T-helper 2 cell (primary cell): ENCODE measurements around the gene EEFSEC.
A peak's percentile ranks its signal among the peaks of the same experiment; 100 is the strongest.

ENCODE experiments used
- DNase-seq, 5 experiments: peaks; one replicate each; pipeline versions ENCODE4 v3.0.0 to v3.0.0-alpha.2; 2012 to 2022
- total RNA-seq, 2 donors: gene quantifications; one replicate each; lab custom pipeline; 2026; lab: John Stamatoyannopoulos, UW

The EEFSEC gene, protein sequence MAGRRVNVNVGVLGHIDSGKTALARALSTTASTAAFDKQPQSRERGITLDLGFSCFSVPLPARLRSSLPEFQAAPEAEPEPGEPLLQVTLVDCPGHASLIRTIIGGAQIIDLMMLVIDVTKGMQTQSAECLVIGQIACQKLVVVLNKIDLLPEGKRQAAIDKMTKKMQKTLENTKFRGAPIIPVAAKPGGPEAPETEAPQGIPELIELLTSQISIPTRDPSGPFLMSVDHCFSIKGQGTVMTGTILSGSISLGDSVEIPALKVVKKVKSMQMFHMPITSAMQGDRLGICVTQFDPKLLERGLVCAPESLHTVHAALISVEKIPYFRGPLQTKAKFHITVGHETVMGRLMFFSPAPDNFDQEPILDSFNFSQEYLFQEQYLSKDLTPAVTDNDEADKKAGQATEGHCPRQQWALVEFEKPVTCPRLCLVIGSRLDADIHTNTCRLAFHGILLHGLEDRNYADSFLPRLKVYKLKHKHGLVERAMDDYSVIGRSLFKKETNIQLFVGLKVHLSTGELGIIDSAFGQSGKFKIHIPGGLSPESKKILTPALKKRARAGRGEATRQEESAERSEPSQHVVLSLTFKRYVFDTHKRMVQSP
- 12.8 to 13.7 reads per million in 2 donors for total RNA-seq

DNA sequence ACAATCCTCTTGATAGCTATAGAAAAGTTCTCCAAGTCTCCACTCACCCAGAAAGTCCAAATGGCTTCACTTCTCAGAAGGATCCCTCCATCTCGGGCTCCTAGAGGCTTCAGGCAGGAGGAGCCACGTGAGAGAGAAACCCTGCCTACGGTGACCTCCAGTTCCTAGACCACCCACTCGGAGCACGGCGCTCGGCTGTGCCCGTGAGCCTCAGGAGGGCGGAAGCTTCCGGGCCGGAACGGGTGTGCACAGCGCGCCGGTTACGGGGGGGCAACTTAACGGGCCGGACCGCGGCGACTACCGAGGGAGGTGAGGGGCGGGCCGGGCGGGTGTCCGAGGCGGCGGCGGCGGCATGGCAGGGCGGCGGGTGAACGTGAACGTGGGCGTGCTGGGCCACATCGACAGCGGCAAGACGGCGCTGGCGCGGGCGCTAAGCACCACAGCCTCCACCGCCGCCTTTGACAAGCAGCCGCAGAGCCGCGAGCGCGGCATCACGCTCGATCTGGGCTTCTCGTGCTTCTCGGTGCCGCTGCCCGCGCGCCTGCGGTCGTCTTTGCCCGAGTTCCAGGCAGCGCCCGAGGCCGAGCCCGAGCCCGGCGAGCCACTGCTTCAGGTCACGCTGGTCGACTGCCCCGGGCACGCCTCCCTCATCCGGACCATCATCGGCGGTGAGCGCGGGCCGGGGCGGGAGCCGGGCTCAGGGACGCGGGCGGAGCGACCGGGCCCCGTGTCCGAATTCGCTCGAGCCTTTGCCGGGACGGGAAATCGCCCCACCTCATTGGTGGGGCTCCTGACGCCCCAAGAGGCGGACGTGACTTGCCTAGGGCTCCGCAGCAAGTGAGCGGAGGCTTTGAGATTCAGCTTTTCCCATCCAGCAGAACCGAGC, at the start of gene EEFSEC:
Gene EEFSEC, plus strand, starts transcription at position 326 of the 886 bp plus-strand sequence. Its CDS starts 27 bp downstream, at position 353.
- DNase-seq: peak; percentile 59 to 88 (median 76)

- DNase-seq: no peak
These were observed 45.4 kb upstream of the EEFSEC start for GRCh38 chr3:128107834-128108233.

DNA sequence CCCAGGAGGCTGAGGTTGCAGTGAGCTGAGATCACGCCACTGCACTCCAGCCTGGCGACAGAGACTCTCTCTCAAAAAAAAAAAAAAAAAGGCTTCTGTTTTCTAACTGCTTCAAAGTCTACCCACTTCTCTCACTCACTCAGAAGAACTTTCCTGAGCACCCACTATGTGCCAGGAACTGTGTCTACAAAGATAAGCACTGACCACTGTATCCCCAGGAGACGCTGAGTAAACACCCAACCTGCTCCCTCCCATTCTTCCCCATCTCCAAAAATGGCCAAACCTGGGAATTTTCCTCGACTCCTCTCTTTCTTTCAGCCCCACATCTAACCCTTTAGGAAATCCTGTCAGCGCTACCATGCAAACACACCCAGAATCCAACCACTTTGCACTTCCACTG, 42.1 kb upstream of the EEFSEC start:
- DNase-seq: no peak

GRCh38 chr3:128112357-128112968, 40.8 kb upstream of the EEFSEC start:
- DNase-seq: peak in 4 of 5 experiments; percentile 9 to 96 (median 40)

- peak in 1 of 5 experiments; percentile 84 for DNase-seq
These were observed 39.2 kb upstream of the EEFSEC start for GRCh38 chr3:128113817-128114794.

DNA sequence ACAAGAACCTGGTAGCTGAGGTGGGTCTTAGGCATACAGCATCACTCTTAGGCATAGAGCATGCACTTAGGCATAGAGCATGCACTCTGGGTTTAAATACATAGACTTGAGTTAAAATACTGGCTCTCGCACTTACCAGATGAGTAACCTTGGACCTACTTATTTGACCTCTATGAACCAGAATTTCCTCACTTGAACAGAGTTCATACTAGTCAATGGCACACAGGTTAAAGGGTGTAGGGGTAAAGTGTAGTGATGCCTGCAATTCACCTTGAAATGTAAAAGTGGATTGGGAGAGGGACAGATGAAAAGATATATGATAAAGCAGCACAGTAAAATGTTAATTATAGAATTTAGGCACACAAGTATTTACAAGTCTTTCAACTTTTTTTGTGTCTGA, 31.3 kb upstream of the EEFSEC start:
- no peak for DNase-seq

GRCh38 chr3:128123156-128123537, 30.1 kb upstream of the EEFSEC start:
- no peak for DNase-seq

- peak; percentile 87 to 100 (median 95) for DNase-seq
These were observed 29.5 kb upstream of the EEFSEC start, which contains the start of gene RUVBL1 for GRCh38 chr3:128123538-128124368. RUVBL1 (minus strand) TSS chr3:128123812; CDS start chr3:128123724, 88 bp downstream.

GRCh38 chr3:128127236-128127635, 26.0 kb upstream of the EEFSEC start:
- DNase-seq: no peak

DNA sequence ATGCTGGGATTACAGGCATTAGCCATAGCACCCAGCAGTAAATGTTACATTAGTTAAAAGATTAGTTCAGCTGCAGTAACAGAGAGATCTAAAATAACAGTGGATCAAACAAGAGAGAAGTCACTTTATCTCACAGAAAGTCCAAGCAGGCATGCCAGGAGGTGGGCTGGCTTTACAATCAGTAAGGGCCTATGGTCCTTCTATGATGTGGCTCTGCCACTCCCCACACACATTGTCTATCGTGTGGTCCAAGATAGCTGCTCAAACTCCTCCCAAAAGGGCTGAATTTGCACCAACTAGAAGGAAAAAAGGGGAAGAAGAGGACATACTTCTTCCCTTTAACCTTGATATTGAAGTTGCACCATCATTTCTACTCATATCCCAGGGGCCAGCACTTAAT, 25.0 kb upstream of the EEFSEC start:
- no peak for DNase-seq

DNA sequence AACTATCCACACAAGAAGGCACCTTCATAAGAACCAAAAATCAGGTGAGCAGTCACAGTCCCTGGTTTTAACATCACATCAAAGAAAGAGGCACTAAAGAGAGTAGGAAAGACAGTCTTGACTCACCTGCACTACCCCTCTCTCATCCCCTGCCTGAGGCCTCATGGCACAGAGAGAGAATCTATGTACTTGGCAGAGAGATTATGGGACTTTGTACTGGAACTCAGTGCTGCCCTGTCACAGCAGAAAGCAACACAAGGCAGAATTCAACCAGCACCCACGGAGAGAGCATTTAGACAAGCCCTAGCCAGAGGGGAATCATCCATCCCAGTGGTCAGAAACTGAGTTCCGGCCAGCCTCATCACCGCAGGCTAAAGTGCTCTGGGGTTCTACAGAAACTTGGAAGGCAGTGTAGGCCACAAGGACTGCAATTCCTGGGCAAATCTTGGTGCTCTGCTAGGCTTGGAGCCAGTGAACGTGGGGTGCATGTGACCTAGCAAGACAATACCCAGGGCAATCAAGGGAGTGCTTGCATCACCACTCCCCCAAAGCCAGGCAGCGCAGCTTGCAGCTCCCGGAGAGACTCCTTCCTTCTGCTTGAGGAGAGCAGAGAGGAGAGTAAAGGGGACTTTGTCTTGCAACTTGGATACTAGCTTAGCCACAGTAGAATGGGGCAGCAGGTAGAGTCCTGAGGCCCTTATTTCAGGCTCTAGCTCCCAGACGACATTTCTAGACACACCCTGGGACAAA, 21.2 kb upstream of the EEFSEC start:
- no peak for DNase-seq

DNA sequence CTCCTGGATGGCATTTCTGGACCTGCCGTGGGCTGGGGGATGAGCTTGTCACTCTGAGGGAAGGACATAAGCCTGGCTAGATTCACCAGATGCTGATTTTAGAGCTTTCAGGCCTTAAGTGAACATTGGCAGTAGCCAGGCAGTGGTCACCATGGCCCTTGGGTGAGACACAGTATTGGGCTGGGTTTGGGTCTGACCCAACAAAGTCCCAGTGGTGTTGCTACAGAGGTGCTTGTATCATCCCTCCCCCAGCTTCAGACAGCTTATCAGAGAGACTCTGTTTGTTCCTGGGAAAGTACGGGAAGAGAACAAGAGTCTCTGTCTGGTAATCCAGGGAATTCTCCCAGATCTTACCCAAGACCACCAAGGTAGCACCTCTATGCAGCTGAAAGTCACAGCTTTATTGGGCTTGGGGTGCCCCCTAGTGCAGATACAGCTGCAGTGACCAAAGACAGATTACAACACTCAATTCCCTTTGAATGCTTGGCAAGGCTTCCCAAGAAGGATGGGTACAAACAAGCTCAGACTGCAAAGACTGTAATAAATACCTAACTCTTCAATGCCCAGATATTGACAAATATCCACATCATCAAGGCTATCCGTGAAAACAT, 19.9 kb upstream of the EEFSEC start:
- DNase-seq: peak in 3 of 5 experiments; percentile 28 to 47 (median 35)

DNA sequence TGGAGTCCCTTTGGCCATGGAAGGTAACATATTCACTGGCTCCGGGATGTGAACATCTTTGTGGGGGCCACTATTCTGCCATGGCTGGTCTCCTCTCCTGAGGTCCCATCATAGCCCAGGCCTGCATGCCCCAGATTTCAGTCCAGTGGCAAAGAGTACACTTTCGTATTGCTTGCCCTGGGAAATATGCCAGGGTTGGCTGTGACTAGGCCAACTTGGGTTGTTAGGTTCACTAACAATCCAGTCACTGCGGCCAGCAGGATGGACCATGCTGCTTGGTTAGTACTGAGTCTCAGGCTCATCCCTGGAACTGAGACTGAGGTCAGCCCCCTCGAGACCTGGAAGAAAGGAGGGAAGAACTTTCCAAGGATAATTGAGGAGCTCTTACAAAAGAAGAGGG, 9.8 kb upstream of the EEFSEC start:
- no peak for DNase-seq

DNA sequence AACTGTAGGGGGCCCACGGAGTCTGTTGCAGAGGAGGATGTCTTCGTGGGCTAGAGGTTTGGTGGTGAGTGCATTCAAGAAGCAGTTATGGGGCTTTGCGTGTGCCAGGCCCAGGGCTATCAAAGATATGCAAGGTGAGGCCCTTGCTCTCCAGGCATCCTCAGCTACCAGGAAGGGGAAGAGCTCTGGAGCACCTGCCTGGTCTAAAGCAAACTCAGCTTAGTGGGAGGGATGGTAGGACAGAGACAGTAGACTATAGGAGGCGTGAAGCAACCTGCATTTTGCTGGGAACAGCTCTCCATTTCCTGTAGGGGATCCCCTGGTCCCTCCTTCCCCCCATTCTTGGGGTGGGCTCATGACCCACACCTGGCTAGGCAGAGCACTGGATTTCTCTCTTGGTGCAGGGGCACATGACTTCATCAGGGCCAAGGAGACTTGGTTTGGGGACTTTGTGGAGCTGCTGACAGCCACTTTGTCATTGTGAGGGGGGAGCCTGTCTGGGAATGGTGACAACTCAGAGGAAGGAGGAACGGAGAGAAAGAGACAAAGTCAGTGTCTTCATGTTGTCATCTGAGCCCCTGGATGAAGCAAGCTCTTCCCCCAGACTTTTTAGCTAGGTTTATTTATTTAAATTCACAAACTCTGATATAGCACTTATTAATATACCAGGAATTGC, 8.6 kb upstream of the EEFSEC start:
- DNase-seq: no peak

DNA sequence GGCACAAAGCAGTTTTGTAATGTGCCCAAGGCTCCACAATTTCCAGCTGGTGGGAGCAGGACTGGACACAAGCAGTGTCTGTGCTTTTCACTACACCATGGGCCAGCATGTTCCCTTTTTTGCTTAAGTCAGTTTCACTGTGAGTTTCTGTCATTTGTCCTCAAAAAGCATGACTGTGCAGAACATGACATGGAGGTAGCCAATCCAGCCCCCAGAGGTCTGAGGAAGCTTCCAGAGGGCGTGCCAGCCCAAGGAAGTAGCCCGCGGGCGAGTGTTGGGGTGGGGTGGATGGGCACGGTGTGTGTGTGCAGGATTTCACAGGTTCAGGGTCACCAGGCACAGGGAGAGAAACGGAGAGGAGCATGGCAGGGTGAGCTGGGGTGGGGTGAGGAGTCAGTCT, 8.0 kb upstream of the EEFSEC start:
- DNase-seq: no peak

DNA sequence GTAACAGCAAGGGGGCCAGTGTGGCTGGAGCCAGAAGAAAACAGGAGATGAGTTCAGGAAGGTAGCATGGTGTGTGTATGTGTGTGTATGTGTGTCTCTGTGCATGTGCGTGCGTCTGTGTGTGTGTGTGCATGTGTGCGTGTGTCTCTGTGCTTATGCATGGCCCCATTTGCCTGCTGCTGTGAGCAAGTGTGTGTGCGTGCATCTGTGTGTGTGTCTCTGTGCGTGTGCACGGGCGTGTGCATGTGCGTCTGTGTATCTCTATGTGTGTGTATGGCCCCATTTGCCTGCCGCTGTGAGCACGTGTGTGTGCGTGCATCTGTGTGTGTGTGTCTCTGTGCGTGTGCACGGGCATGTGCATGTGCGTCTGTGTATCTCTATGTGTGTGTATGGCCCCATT, 7.1 kb upstream of the EEFSEC start:
- DNase-seq: no peak

GRCh38 chr3:128149650-128150049, 3.6 kb upstream of the EEFSEC start:
- no peak for DNase-seq

GRCh38 chr3:128151758-128152274, 1.5 kb upstream of the EEFSEC start:
- no peak for DNase-seq
